Measurements from ENCODE around the gene SALL4. TPM values are rescaled to one million over a fixed set of nuclear protein-coding genes. Genes with fewer than 3 reads are reported as not detected.
"Not testable (repeated sequence)": the region's sequence is repeated elsewhere in the genome, so short reads cannot be mapped to it uniquely, and the experiment has no call there.

Gene SALL4
- total RNA-seq, 1 donor from 2014 or later, result 0.09 TPM

- no peak for TF ChIP-seq CTCF (IDR thresholded peaks at IDR 0.05)
- DNase-seq, result no peak
Measured at GRCh38 chr20:51784299-51784698, 18.0 kb downstream of the SALL4 start.

GRCh38 chr20:51778229-51778759 lies 24.0 kb downstream of the SALL4 start:
- H3K27ac ChIP-seq; ATAC-seq; H3K9me3 ChIP-seq; H3K4me1 ChIP-seq; H3K27me3 ChIP-seq (ENCODE audit: low read depth); H3K36me3 ChIP-seq; H3K4me3 ChIP-seq; intact Hi-C loops (cut with DNase I); DNase-seq: not testable (repeated sequence)

More at GRCh38 chr20:51784299-51784698, 18.0 kb downstream of the SALL4 start:
- Histone ChIP-seq H3K4me1 (no peaks in the 10 kb centered on the region), H3K27ac (no peak overlapping the region), H3K9me3 (no peaks in the 10 kb centered on the region), H3K27me3 (ENCODE audit: low read depth) (no peaks in the 10 kb centered on the region), H3K36me3 (no peaks in the 10 kb centered on the region), H3K4me3 (no peak overlapping the region)
- intact Hi-C loops (cut with DNase I), result no loop called here
- no peak for ATAC-seq

GRCh38 chr20:51775241-51775640 lies 27.1 kb downstream of the SALL4 start:
- Histone ChIP-seq H3K27ac (no peak overlapping the region), H3K4me1 (no peaks in the 10 kb centered on the region), H3K36me3 (no peaks in the 10 kb centered on the region), H3K27me3 (ENCODE audit: low read depth) (no peaks in the 10 kb centered on the region), H3K9me3 (no peaks in the 10 kb centered on the region), H3K4me3 (no peak overlapping the region)
- intact Hi-C loops (cut with DNase I), result no loop called here
- TF ChIP-seq CTCF (IDR thresholded peaks at IDR 0.05), result no peak
- DNase-seq, result no peak
- ATAC-seq, result no peak

- no peaks in the 10 kb centered on the region for H3K4me1 ChIP-seq
- H3K36me3 ChIP-seq, result no peaks in the 10 kb centered on the region
- H3K9me3 ChIP-seq, result no peaks in the 10 kb centered on the region
- no peak overlapping the region for H3K4me3 ChIP-seq
- DNase-seq (no peak), ATAC-seq (no peak)
- intact Hi-C loops (cut with DNase I), result no loop called here
- H3K27me3 ChIP-seq (ENCODE audit: low read depth), result peaks cover 9% of the 10 kb centered on the region
- H3K27ac ChIP-seq, result no peak overlapping the region
- no peak for TF ChIP-seq CTCF (IDR thresholded peaks at IDR 0.05)
Measured at GRCh38 chr20:51772236-51772635, 30.1 kb downstream of the SALL4 start.

- peaks cover 17% of the 10 kb centered on the region for H3K27me3 ChIP-seq (ENCODE audit: low read depth)
- no peak overlapping the region for H3K27ac ChIP-seq
- H3K4me1 ChIP-seq, result no peaks in the 10 kb centered on the region
- no peaks in the 10 kb centered on the region for H3K36me3 ChIP-seq
- ATAC-seq (no peak), DNase-seq (no peak)
- H3K4me3 ChIP-seq, result no peak overlapping the region
- H3K9me3 ChIP-seq, result no peaks in the 10 kb centered on the region
- intact Hi-C loops (cut with DNase I), result no loop called here
- TF ChIP-seq CTCF (IDR thresholded peaks at IDR 0.05), result no peak
Measured at GRCh38 chr20:51769976-51770615, 32.2 kb downstream of the SALL4 start.

- TF ChIP-seq CTCF (IDR thresholded peaks at IDR 0.05), result no peak
- no peak for ATAC-seq
- no peaks in the 10 kb centered on the region for H3K9me3 ChIP-seq
Measured at GRCh38 chr20:51768759-51769517, 33.4 kb downstream of the SALL4 start.

More at GRCh38 chr20:51768759-51769517, 33.4 kb downstream of the SALL4 start:
- Histone ChIP-seq H3K27ac (no peak overlapping the region), H3K4me3 (no peak overlapping the region), H3K27me3 (ENCODE audit: low read depth) (peaks cover 17% of the 10 kb centered on the region), H3K4me1 (no peaks in the 10 kb centered on the region), H3K36me3 (no peaks in the 10 kb centered on the region)
- DNase-seq, result no peak
- intact Hi-C loops (cut with DNase I), result no loop called here
